Measurements from ENCODE around the gene HIPK2. TPM values are rescaled to one million over a fixed set of nuclear protein-coding genes. Genes with fewer than 3 reads are reported as not detected.

The HIPK2 gene
- total and polyA plus RNA-seq, 2 of the 4 experiments (the other 2 are of a cell fraction) = 22.0 to 27.1 TPM

- TF ChIP-seq SMC3 (IDR thresholded peaks at IDR 0.05; ENCODE audit: low read depth, low read length) (no peak), POLR2A (IDR thresholded peaks at IDR 0.05; ENCODE audit: low read depth, low read length) (no peak), CEBPB (IDR thresholded peaks at IDR 0.05; ENCODE audit: low read depth, low read length) (no peak), NFE2L2 (IDR thresholded peaks at IDR 0.05; ENCODE audit: low read depth, low read length) (no peak), MAFK (IDR thresholded peaks at IDR 0.05; ENCODE audit: low read depth, low read length) (no peak), RFX5 (IDR thresholded peaks at IDR 0.05; ENCODE audit: low read depth, low read length) (no peak), RCOR1 (IDR thresholded peaks at IDR 0.05; ENCODE audit: insufficient replicate concordance, low read length) (no peak)
These were observed 101.4 kb downstream of the HIPK2 start (continued) for GRCh38 chr7:139676390-139676789.

Measured in IMR-90 (cell line).